ENCODE data around the gene RXRA.

RXRA gene

DNA sequence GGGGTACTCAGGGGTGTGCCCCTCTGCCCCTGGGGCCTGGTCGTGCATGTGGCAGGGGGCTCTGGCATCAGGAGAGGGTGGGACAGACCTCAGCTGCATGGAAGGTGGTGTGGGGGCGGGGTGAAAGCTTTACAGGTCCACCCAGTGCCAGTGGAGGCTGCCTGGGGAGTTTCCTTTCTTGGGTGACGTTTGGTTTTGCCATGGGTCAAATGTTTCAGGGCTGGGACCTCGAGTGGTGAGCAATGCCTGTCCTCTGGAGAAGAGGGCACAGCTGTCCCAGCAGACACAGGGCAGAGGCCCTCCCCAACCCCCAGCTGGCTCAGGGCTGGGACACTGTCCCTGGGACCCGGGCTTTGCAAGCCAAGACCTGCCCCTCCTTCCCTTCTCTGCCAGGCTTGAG lies 3.6 kb downstream of the RXRA start:
- DNase-seq (ENCODE audit: extremely low spot score), result no peak
- TF ChIP-seq HDGF (IDR thresholded peaks at IDR 0.05; ENCODE audit: borderline replicate concordance), result no peak
- TF ChIP-seq FOXK2 (IDR thresholded peaks at IDR 0.05), result no peak
- no peak for TF ChIP-seq FOXM1 (IDR thresholded peaks at IDR 0.05; ENCODE audit: borderline replicate concordance)
- TF ChIP-seq, protein P1, sequence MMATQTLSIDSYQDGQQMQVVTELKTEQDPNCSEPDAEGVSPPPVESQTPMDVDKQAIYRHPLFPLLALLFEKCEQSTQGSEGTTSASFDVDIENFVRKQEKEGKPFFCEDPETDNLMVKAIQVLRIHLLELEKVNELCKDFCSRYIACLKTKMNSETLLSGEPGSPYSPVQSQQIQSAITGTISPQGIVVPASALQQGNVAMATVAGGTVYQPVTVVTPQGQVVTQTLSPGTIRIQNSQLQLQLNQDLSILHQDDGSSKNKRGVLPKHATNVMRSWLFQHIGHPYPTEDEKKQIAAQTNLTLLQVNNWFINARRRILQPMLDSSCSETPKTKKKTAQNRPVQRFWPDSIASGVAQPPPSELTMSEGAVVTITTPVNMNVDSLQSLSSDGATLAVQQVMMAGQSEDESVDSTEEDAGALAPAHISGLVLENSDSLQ (IDR thresholded peaks at IDR 0.05), result no peak
- TF ChIP-seq SUZ12 (IDR thresholded peaks at IDR 0.05), result no peak
- TF ChIP-seq ZNF384 (IDR thresholded peaks at IDR 0.05), result no peak
- no peak for TF ChIP-seq NFRKB (IDR thresholded peaks at IDR 0.05)
- no peak for TF ChIP-seq L3MBTL2 (conservative IDR thresholded peaks at IDR 0.05)
- TF ChIP-seq SP1 (IDR thresholded peaks at IDR 0.05), result no peak
- ChIA-PET CTCF (no interaction called here), POLR2A (no interaction called here)

GRCh38 chr9:134330590-134330989 lies 4.3 kb downstream of the RXRA start:
- POLR2A ChIA-PET, result no interaction called here
- CTCF ChIA-PET, result no interaction called here
- TF ChIP-seq BHLHE40 (IDR thresholded peaks at IDR 0.05; ENCODE audit: borderline replicate concordance) (no peak), ZNF384 (IDR thresholded peaks at IDR 0.05) (no peak), HDGF (IDR thresholded peaks at IDR 0.05; ENCODE audit: borderline replicate concordance) (no peak), FOXM1 (IDR thresholded peaks at IDR 0.05; ENCODE audit: borderline replicate concordance) (no peak), FOXA1 (IDR thresholded peaks at IDR 0.05) (no peak), FOXK2 (IDR thresholded peaks at IDR 0.05) (no peak), ARNT (IDR thresholded peaks at IDR 0.05) (no peak), SP1 (IDR thresholded peaks at IDR 0.05) (no peak), LEF1 (IDR thresholded peaks at IDR 0.05; ENCODE audit: borderline replicate concordance) (no peak), TARDBP (IDR thresholded peaks at IDR 0.05) (no peak), SUZ12 (IDR thresholded peaks at IDR 0.05) (no peak), NFRKB (IDR thresholded peaks at IDR 0.05) (no peak), L3MBTL2 (conservative IDR thresholded peaks at IDR 0.05) (no peak), CTBP1 (IDR thresholded peaks at IDR 0.05; ENCODE audit: borderline replicate concordance) (no peak), ELF4 (IDR thresholded peaks at IDR 0.05) (no peak)
- TF ChIP-seq, protein P1 (IDR thresholded peaks at IDR 0.05), result no peak
- DNase-seq (ENCODE audit: extremely low spot score), result no peak

GRCh38 chr9:134331186-134332025 lies 5.2 kb downstream of the RXRA start:
- TF ChIP-seq BHLHE40 (IDR thresholded peaks at IDR 0.05; ENCODE audit: borderline replicate concordance) (no peak), SUZ12 (IDR thresholded peaks at IDR 0.05) (no peak), ZNF384 (IDR thresholded peaks at IDR 0.05) (no peak), ARNT (IDR thresholded peaks at IDR 0.05) (no peak), CTBP1 (IDR thresholded peaks at IDR 0.05; ENCODE audit: borderline replicate concordance) (no peak), TARDBP (IDR thresholded peaks at IDR 0.05) (no peak)
- TF ChIP-seq, protein P1 (IDR thresholded peaks at IDR 0.05), result no peak
- ChIA-PET POLR2A (no interaction called here), CTCF (no interaction called here)
- no peak for DNase-seq (ENCODE audit: extremely low spot score)

GRCh38 chr9:134332266-134332665 lies 6.0 kb downstream of the RXRA start:
- no peak for DNase-seq (ENCODE audit: extremely low spot score)
- CTCF ChIA-PET, result no interaction called here
- no peak for TF ChIP-seq ELF4 (IDR thresholded peaks at IDR 0.05)
- no peak for TF ChIP-seq FOXM1 (IDR thresholded peaks at IDR 0.05; ENCODE audit: borderline replicate concordance)
- no peak for TF ChIP-seq TARDBP (IDR thresholded peaks at IDR 0.05)
- TF ChIP-seq HDGF (IDR thresholded peaks at IDR 0.05; ENCODE audit: borderline replicate concordance), result no peak
- TF ChIP-seq ARNT (IDR thresholded peaks at IDR 0.05), result no peak
- TF ChIP-seq ZNF384 (IDR thresholded peaks at IDR 0.05), result no peak
- no peak for TF ChIP-seq SP1 (IDR thresholded peaks at IDR 0.05)
- TF ChIP-seq LEF1 (IDR thresholded peaks at IDR 0.05; ENCODE audit: borderline replicate concordance), result no peak
- POLR2A ChIA-PET, result no interaction called here

- ChIA-PET CTCF (no interaction called here), POLR2A (no interaction called here)
- DNase-seq (ENCODE audit: extremely low spot score), result no peak
- TF ChIP-seq BHLHE40 (IDR thresholded peaks at IDR 0.05; ENCODE audit: borderline replicate concordance) (no peak), TARDBP (IDR thresholded peaks at IDR 0.05) (no peak), FOXA1 (IDR thresholded peaks at IDR 0.05) (no peak), FOXK2 (IDR thresholded peaks at IDR 0.05) (no peak), ZNF384 (IDR thresholded peaks at IDR 0.05) (no peak), CTBP1 (IDR thresholded peaks at IDR 0.05; ENCODE audit: borderline replicate concordance) (no peak), ARNT (IDR thresholded peaks at IDR 0.05) (no peak), HDGF (IDR thresholded peaks at IDR 0.05; ENCODE audit: borderline replicate concordance) (no peak), ELF4 (IDR thresholded peaks at IDR 0.05) (no peak), L3MBTL2 (conservative IDR thresholded peaks at IDR 0.05) (no peak), NFRKB (IDR thresholded peaks at IDR 0.05) (no peak), SUZ12 (IDR thresholded peaks at IDR 0.05) (no peak), SP1 (IDR thresholded peaks at IDR 0.05) (no peak)
- TF ChIP-seq, protein P1 (IDR thresholded peaks at IDR 0.05), result no peak
These were observed 6.6 kb downstream of the RXRA start for GRCh38 chr9:134332841-134333233.
